ENCODE measurements around the gene RUBCNL. TPM values are rescaled to one million over a fixed set of nuclear protein-coding genes. Genes with fewer than 3 reads are reported as not detected.
A peak's percentile ranks its signal among the peaks of the same experiment; 100 is the strongest.

The RUBCNL gene
- total RNA-seq, 4 donors from 2014 or later: 0.42 to 0.78 TPM; not detected in 2

DNA sequence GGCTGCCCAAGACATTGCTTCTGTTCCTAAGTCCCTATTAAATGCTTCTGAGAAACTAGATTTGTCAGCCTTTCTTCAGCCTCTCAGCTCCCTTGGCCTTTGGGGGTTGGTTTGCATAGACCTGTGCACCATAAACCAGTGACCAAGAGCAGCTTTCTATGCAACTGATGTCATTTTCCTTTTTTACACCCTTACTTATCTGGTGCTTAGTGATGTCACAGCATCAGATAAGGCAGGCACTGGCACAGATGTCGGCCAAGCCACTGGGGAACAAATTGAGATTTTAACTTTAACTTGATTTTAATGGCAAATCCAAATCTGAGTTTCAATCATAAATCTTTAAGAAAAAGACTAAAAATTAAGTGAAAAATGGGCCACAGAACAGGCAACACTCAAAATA lies 59.8 kb downstream of the RUBCNL start:
- ATAC-seq: no peak

DNA sequence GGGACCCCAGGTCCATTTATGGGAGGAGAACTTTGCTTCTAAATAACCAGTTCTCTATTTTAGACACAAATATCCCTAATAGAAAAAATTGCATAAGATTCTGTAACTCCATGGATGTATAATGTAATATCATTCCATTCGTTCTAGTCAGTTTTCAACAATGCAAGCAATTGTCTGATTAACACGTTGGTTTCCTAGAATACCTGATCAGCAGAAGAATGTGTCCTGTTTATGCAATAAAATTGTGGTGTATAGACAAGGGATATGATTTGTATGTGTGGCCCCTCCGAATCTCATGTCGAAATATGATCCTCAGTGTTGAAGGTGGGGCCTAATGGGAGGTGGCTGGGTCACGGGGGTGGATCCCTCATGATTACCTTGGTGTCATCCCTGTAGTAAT lies 62.1 kb downstream of the RUBCNL start:
- no peaks in the 10 kb centered on the region for H3K27me3 ChIP-seq
- no peak overlapping the region for H3K27ac ChIP-seq
- H3K4me1 ChIP-seq: no peaks in the 10 kb centered on the region
- H3K9me3 ChIP-seq: no peaks in the 10 kb centered on the region
- ATAC-seq (no peak), DNase-seq (no peak)
- TF ChIP-seq POLR2A (IDR thresholded peaks at IDR 0.05): no peak
- TF ChIP-seq CTCF (IDR thresholded peaks at IDR 0.05 in 4 of 5, conservative IDR thresholded peaks at IDR 0.05 in 1 of 5): no peak
- in situ Hi-C loops (cut with MboI; ENCODE audit: low sequenced_read_pairs in 4 of 4): no loop called here
- H3K36me3 ChIP-seq: no peaks in the 10 kb centered on the region
- H3K4me3 ChIP-seq: no peak overlapping the region
- intact Hi-C loops (cut with DNase I; ENCODE audit: low total_unique reads): no loop called here

More for the DNA sequence above, 59.8 kb downstream of the RUBCNL start:
- Histone ChIP-seq H3K36me3 (no peaks in the 10 kb centered on the region), H3K9me3 (no peaks in the 10 kb centered on the region), H3K4me3 (no peak overlapping the region), H3K4me1 (no peaks in the 10 kb centered on the region), H3K27me3 (no peaks in the 10 kb centered on the region), H3K27ac (no peak overlapping the region)
- intact Hi-C loops (cut with DNase I; ENCODE audit: low total_unique reads) (no loop called here), in situ Hi-C loops (cut with MboI; ENCODE audit: low sequenced_read_pairs in 4 of 4) (no loop called here)
- TF ChIP-seq POLR2A (IDR thresholded peaks at IDR 0.05) (no peak), CTCF (IDR thresholded peaks at IDR 0.05 in 4 of 5, conservative IDR thresholded peaks at IDR 0.05 in 1 of 5) (no peak)
- DNase-seq: no peak

- no peaks in the 10 kb centered on the region for H3K27me3 ChIP-seq
- DNase-seq (no peak), ATAC-seq (no peak)
- intact Hi-C loops (cut with DNase I; ENCODE audit: low total_unique reads) (no loop called here), in situ Hi-C loops (cut with MboI; ENCODE audit: low sequenced_read_pairs in 4 of 4) (no loop called here)
- no peaks in the 10 kb centered on the region for H3K9me3 ChIP-seq
- H3K4me3 ChIP-seq: no peak overlapping the region
- no peaks in the 10 kb centered on the region for H3K36me3 ChIP-seq
- TF ChIP-seq POLR2A (IDR thresholded peaks at IDR 0.05) (no peak), CTCF (IDR thresholded peaks at IDR 0.05 in 4 of 5, conservative IDR thresholded peaks at IDR 0.05 in 1 of 5) (peak in 3 of 5 experiments; percentile 14 to 44 (median 24))
- H3K4me1 ChIP-seq: no peaks in the 10 kb centered on the region
- H3K27ac ChIP-seq: no peak overlapping the region
Measured at GRCh38 chr13:46321494-46322225, 65.4 kb downstream of the RUBCNL start.

- Histone ChIP-seq H3K9me3 (no peaks in the 10 kb centered on the region), H3K4me3 (no peak overlapping the region), H3K36me3 (no peaks in the 10 kb centered on the region), H3K27ac (no peak overlapping the region), H3K4me1 (no peaks in the 10 kb centered on the region), H3K27me3 (no peaks in the 10 kb centered on the region)
- DNase-seq (no peak), ATAC-seq (no peak)
- intact Hi-C loops (cut with DNase I; ENCODE audit: low total_unique reads) (no loop called here), in situ Hi-C loops (cut with MboI; ENCODE audit: low sequenced_read_pairs in 4 of 4) (no loop called here)
- TF ChIP-seq CTCF (IDR thresholded peaks at IDR 0.05 in 4 of 5, conservative IDR thresholded peaks at IDR 0.05 in 1 of 5) (no peak), POLR2A (IDR thresholded peaks at IDR 0.05) (no peak)
Measured at GRCh38 chr13:46320821-46321220, 66.2 kb downstream of the RUBCNL start.

DNA sequence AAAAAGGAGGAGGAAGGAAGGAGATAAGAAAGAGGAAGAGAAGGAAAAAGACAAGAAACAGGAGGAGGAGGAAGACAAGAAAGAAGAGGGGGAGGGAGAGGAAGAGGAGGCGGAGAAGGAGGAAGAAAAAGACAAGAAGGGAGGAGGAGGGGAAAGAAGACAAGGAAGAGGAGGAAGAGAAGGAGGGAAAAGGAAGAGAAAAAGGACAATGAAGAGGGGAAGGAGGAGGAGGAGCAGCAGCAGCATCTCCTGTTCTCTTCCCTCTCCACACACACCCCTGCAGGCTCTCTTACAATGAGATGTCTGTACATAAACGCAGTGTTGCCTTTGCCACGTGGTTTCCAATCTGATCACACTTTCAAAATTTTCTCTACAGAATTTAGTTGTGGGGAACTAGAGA lies 66.6 kb downstream of the RUBCNL start:
- ATAC-seq (no peak), DNase-seq (no peak)
- Histone ChIP-seq H3K27me3 (no peaks in the 10 kb centered on the region), H3K4me3 (no peak overlapping the region), H3K9me3 (no peaks in the 10 kb centered on the region), H3K36me3 (no peaks in the 10 kb centered on the region), H3K27ac (no peak overlapping the region), H3K4me1 (no peaks in the 10 kb centered on the region)
- in situ Hi-C loops (cut with MboI; ENCODE audit: low sequenced_read_pairs in 4 of 4): no loop called here
- intact Hi-C loops (cut with DNase I; ENCODE audit: low total_unique reads): no loop called here
- TF ChIP-seq CTCF (IDR thresholded peaks at IDR 0.05 in 4 of 5, conservative IDR thresholded peaks at IDR 0.05 in 1 of 5) (no peak), POLR2A (IDR thresholded peaks at IDR 0.05) (no peak)

All from gastrocnemius medialis (tissue), 4 donors.